Subcutaneous abdominal adipose tissue (tissue), 5 donors: ENCODE data around the gene ROM1.
A peak's percentile ranks its signal among the peaks of the same experiment; 100 is the strongest.
"Not testable (repeated sequence)": the region's sequence is repeated elsewhere in the genome, so short reads cannot be mapped to it uniquely, and the experiment has no call there.

Experiments used
- H3K27ac ChIP-seq: one replicate; pipeline ENCODE4 v1.7.0; 2013; ENCODE audit warnings: low read depth, mild to moderate bottlenecking, inconsistent platforms, low read length, moderate library complexity
- H3K27me3 ChIP-seq, 5 donors: one replicate each; pipeline ENCODE4 v1.7.0; 2013; ENCODE audit warnings: low read length in 5 of 5, inconsistent platforms in 1 of 5; ENCODE audit not compliant: control insufficient read depth in 5 of 5, insufficient read depth in 4 of 5
- H3K36me3 ChIP-seq, 5 donors: one replicate each; pipeline ENCODE4 v1.7.0; 2013; ENCODE audit warnings: low read length in 5 of 5; ENCODE audit not compliant: control insufficient read depth in 5 of 5, insufficient read depth in 5 of 5
- H3K4me1 ChIP-seq, 5 donors: one replicate each; pipeline ENCODE4 v1.7.0; 2013; ENCODE audit warnings: low read length in 5 of 5, mild to moderate bottlenecking in 3 of 5, moderate library complexity in 1 of 5; ENCODE audit not compliant: control insufficient read depth in 5 of 5, insufficient read depth in 5 of 5
- H3K4me3 ChIP-seq, 5 donors: one replicate each; pipeline ENCODE4 v1.7.0; 2013; ENCODE audit warnings: low read length in 5 of 5, low read depth in 1 of 5
- H3K9ac ChIP-seq, 5 donors: one replicate each; pipeline ENCODE4 v1.7.0; 2013; ENCODE audit warnings: low read length in 5 of 5, mild to moderate bottlenecking in 4 of 5, moderate library complexity in 3 of 5
- H3K9me3 ChIP-seq, 5 donors: one replicate each; pipeline ENCODE4 v1.7.0; 2013; ENCODE audit warnings: low read length in 5 of 5; ENCODE audit not compliant: control insufficient read depth in 5 of 5
- donor health status: healthy.
- donor health status: healthy.
- donor health status: healthy.
- donor health status: healthy.
- donor health status: healthy.

The ROM1 gene

GRCh38 chr11:62646825-62647608 lies 34.0 kb downstream of the ROM1 start:
- Histone ChIP-seq H3K4me3 (peak overlapping the region in 3 of 5 donors; percentile 28 to 95 (median 53)), H3K4me1 (peaks cover 4 to 36% (median 29%) of the 10 kb centered on the region in 5 donors), H3K9ac (peak overlapping the region in 3 of 5 donors; percentile 37 to 64 (median 48)), H3K27ac (peak overlapping the region; percentile 96), H3K36me3 (peaks cover 0 to 43% (median 34%) of the 10 kb centered on the region in 5 donors), H3K27me3 (no peaks in the 10 kb centered on the region), H3K9me3 (no peaks in the 10 kb centered on the region)

- peaks cover 7 to 42% (median 34%) of the 10 kb centered on the region in 5 donors for H3K4me1 ChIP-seq
- H3K9ac ChIP-seq, result peak overlapping the region in 1 of 5 donors; percentile 2
- no peak overlapping the region for H3K27ac ChIP-seq
- peaks cover 0 to 41% (median 33%) of the 10 kb centered on the region in 5 donors for H3K36me3 ChIP-seq
- no peaks in the 10 kb centered on the region for H3K27me3 ChIP-seq
- no peak overlapping the region for H3K4me3 ChIP-seq
- no peaks in the 10 kb centered on the region for H3K9me3 ChIP-seq
Observed at GRCh38 chr11:62647609-62648005, 34.5 kb downstream of the ROM1 start.

GRCh38 chr11:62648185-62648966 lies 35.3 kb downstream of the ROM1 start:
- Histone ChIP-seq H3K27ac (no peak overlapping the region), H3K27me3 (no peaks in the 10 kb centered on the region), H3K4me3 (no peak overlapping the region), H3K4me1 (peaks cover 7 to 44% (median 39%) of the 10 kb centered on the region in 5 donors), H3K36me3 (peaks cover 0 to 36% (median 29%) of the 10 kb centered on the region in 5 donors), H3K9me3 (no peaks in the 10 kb centered on the region), H3K9ac (no peak overlapping the region)

- Histone ChIP-seq H3K4me3 (no peak overlapping the region), H3K4me1 (peaks cover 7 to 44% (median 39%) of the 10 kb centered on the region in 5 donors), H3K27me3 (no peaks in the 10 kb centered on the region), H3K36me3 (peaks cover 0 to 32% (median 28%) of the 10 kb centered on the region in 5 donors), H3K9ac (no peak overlapping the region), H3K9me3 (no peaks in the 10 kb centered on the region), H3K27ac (no peak overlapping the region)
Observed at GRCh38 chr11:62648967-62649364, 35.9 kb downstream of the ROM1 start.

GRCh38 chr11:62649486-62649885 lies 36.4 kb downstream of the ROM1 start:
- Histone ChIP-seq H3K9me3 (no peaks in the 10 kb centered on the region), H3K4me1 (peaks cover 7 to 39% (median 39%) of the 10 kb centered on the region in 5 donors)

GRCh38 chr11:62650283-62650682 lies 37.2 kb downstream of the ROM1 start:
- not testable (repeated sequence) for H3K4me3 ChIP-seq, H3K27ac ChIP-seq, H3K27me3 ChIP-seq, H3K9ac ChIP-seq, H3K9me3 ChIP-seq
- Histone ChIP-seq H3K36me3 (peaks cover 0 to 26% (median 24%) of the 10 kb centered on the region in 5 donors), H3K4me1 (peaks cover 6 to 33% (median 31%) of the 10 kb centered on the region in 5 donors)

More at GRCh38 chr11:62649486-62649885, 36.4 kb downstream of the ROM1 start:
- H3K36me3 ChIP-seq, result peaks cover 0 to 27% (median 24%) of the 10 kb centered on the region in 5 donors
- H3K27ac ChIP-seq, result no peak overlapping the region
- H3K4me3 ChIP-seq, result no peak overlapping the region
- no peaks in the 10 kb centered on the region for H3K27me3 ChIP-seq
- H3K9ac ChIP-seq, result no peak overlapping the region

GRCh38 chr11:62652161-62653006 lies 39.3 kb downstream of the ROM1 start:
- Histone ChIP-seq H3K27me3 (no peaks in the 10 kb centered on the region), H3K9ac (peak overlapping the region; percentile 95 to 99 (median 97)), H3K9me3 (no peaks in the 10 kb centered on the region), H3K4me3 (peak overlapping the region; percentile 85 to 88 (median 86)), H3K4me1 (peaks cover 4 to 18% (median 16%) of the 10 kb centered on the region in 5 donors), H3K36me3 (peaks cover 0 to 26% (median 24%) of the 10 kb centered on the region in 5 donors), H3K27ac (peak overlapping the region; percentile 93)

- H3K27ac ChIP-seq, result no peak overlapping the region
- H3K36me3 ChIP-seq, result peaks cover 0 to 7% (median 6%) of the 10 kb centered on the region in 5 donors
- H3K4me3 ChIP-seq, result no peak overlapping the region
- H3K9me3 ChIP-seq, result no peaks in the 10 kb centered on the region
- no peak overlapping the region for H3K9ac ChIP-seq
- no peaks in the 10 kb centered on the region for H3K27me3 ChIP-seq
- H3K4me1 ChIP-seq, result peaks cover 4 to 18% (median 16%) of the 10 kb centered on the region in 5 donors
Observed at GRCh38 chr11:62654297-62654696, 41.2 kb downstream of the ROM1 start.

GRCh38 chr11:62656796-62657429 lies 43.9 kb downstream of the ROM1 start:
- H3K36me3 ChIP-seq, result no peaks in the 10 kb centered on the region
- H3K27me3 ChIP-seq, result no peaks in the 10 kb centered on the region
- H3K9me3 ChIP-seq, result no peaks in the 10 kb centered on the region
- no peak overlapping the region for H3K4me3 ChIP-seq
- H3K4me1 ChIP-seq, result peaks cover 4 to 11% (median 9%) of the 10 kb centered on the region in 5 donors
- no peak overlapping the region for H3K27ac ChIP-seq
- H3K9ac ChIP-seq, result no peak overlapping the region
